ENCODE results near the gene PRPS1. TPM values are rescaled to one million over a fixed set of nuclear protein-coding genes. Genes with fewer than 3 reads are reported as not detected.
"Not testable (repeated sequence)": the region's sequence is repeated elsewhere in the genome, so short reads cannot be mapped to it uniquely, and the experiment has no call there.

The PRPS1 gene
- total and polyA plus RNA-seq, 3 experiments from 2014 or later = 49.7 to 113 (median 110) TPM

- Mint-ChIP-seq H3K27ac (peak overlapping the region in 1 of 8 donors; percentile 32), H3K4me1 (no peaks in the 10 kb centered on the region), H3K36me3 (peaks cover 0 to 2% (median 0%) of the 10 kb centered on the region in 3 donors), H3K27me3 (peaks cover 0 to 15% of the 10 kb centered on the region in 2 donors), H3K9me3 (no peaks in the 10 kb centered on the region), H3K4me3 (no peak overlapping the region)
- Histone ChIP-seq H3K4me3 (ENCODE audit: low read length) (no peak overlapping the region), H3K4me1 (ENCODE audit: insufficient read depth, low read length) (no peaks in the 10 kb centered on the region), H3K27ac (ENCODE audit: low read depth, low read length) (no peak overlapping the region), H3K36me3 (ENCODE audit: insufficient read depth, low read length) (no peaks in the 10 kb centered on the region), H3K27me3 (ENCODE audit: insufficient read depth, low read length, poor library complexity, severe bottlenecking) (no peaks in the 10 kb centered on the region), H3K9me3 (ENCODE audit: low read length) (no peaks in the 10 kb centered on the region)
- no peak for DNase-seq
- CTCF ChIA-PET = no interaction called here
- POLR2A ChIA-PET = no interaction called here
Measured at GRCh38 chrX:107600366-107600765, 27.9 kb upstream of the PRPS1 start.

GRCh38 chrX:107601326-107601725 lies 27.0 kb upstream of the PRPS1 start:
- ChIA-PET POLR2A (no interaction called here), CTCF (no interaction called here)
- H3K9me3 Mint-ChIP-seq = peaks cover 0 to 1% (median 0%) of the 10 kb centered on the region in 5 donors
- no peak overlapping the region for H3K4me3 ChIP-seq (ENCODE audit: low read length)
- no peaks in the 10 kb centered on the region for H3K36me3 ChIP-seq (ENCODE audit: insufficient read depth, low read length)
- H3K27me3 ChIP-seq (ENCODE audit: insufficient read depth, low read length, poor library complexity, severe bottlenecking) = no peaks in the 10 kb centered on the region
- peaks cover 0 to 2% (median 0%) of the 10 kb centered on the region in 3 donors for H3K36me3 Mint-ChIP-seq
- H3K27ac Mint-ChIP-seq = no peak overlapping the region
- no peak for DNase-seq
- peaks cover 0 to 15% of the 10 kb centered on the region in 2 donors for H3K27me3 Mint-ChIP-seq
- H3K27ac ChIP-seq (ENCODE audit: low read depth, low read length) = no peak overlapping the region
- no peaks in the 10 kb centered on the region for H3K4me1 ChIP-seq (ENCODE audit: insufficient read depth, low read length)
- H3K4me1 Mint-ChIP-seq = no peaks in the 10 kb centered on the region
- H3K4me3 Mint-ChIP-seq = no peak overlapping the region
- H3K9me3 ChIP-seq (ENCODE audit: low read length) = no peaks in the 10 kb centered on the region

- H3K9me3 ChIP-seq (ENCODE audit: low read length) = no peaks in the 10 kb centered on the region
- Mint-ChIP-seq H3K27me3 (peaks cover 0 to 15% of the 10 kb centered on the region in 2 donors), H3K9me3 (peaks cover 0 to 1% (median 0%) of the 10 kb centered on the region in 5 donors), H3K27ac (no peak overlapping the region), H3K4me3 (no peak overlapping the region), H3K4me1 (no peaks in the 10 kb centered on the region), H3K36me3 (peaks cover 0 to 2% (median 0%) of the 10 kb centered on the region in 3 donors)
- H3K27ac ChIP-seq (ENCODE audit: low read depth, low read length) = no peak overlapping the region
- no peaks in the 10 kb centered on the region for H3K27me3 ChIP-seq (ENCODE audit: insufficient read depth, low read length, poor library complexity, severe bottlenecking)
- DNase-seq = no peak
- no peaks in the 10 kb centered on the region for H3K36me3 ChIP-seq (ENCODE audit: insufficient read depth, low read length)
- H3K4me3 ChIP-seq (ENCODE audit: low read length) = no peak overlapping the region
- ChIA-PET POLR2A (no interaction called here), CTCF (no interaction called here)
- H3K4me1 ChIP-seq (ENCODE audit: insufficient read depth, low read length) = no peaks in the 10 kb centered on the region
Measured at GRCh38 chrX:107601759-107602158, 26.6 kb upstream of the PRPS1 start.

GRCh38 chrX:107602694-107603239 lies 25.5 kb upstream of the PRPS1 start:
- Histone ChIP-seq H3K27ac (ENCODE audit: low read depth, low read length) (no peak overlapping the region), H3K9me3 (ENCODE audit: low read length) (no peaks in the 10 kb centered on the region), H3K4me1 (ENCODE audit: insufficient read depth, low read length) (no peaks in the 10 kb centered on the region), H3K27me3 (ENCODE audit: insufficient read depth, low read length, poor library complexity, severe bottlenecking) (no peaks in the 10 kb centered on the region), H3K36me3 (ENCODE audit: insufficient read depth, low read length) (no peaks in the 10 kb centered on the region), H3K4me3 (ENCODE audit: low read length) (no peak overlapping the region)
- peaks cover 0 to 10% of the 10 kb centered on the region in 2 donors for H3K27me3 Mint-ChIP-seq
- H3K36me3 Mint-ChIP-seq = peaks cover 0 to 2% (median 0%) of the 10 kb centered on the region in 3 donors
- peak overlapping the region in 1 of 7 donors; percentile 18 for H3K4me3 Mint-ChIP-seq
- no peaks in the 10 kb centered on the region for H3K4me1 Mint-ChIP-seq
- no peak overlapping the region for H3K27ac Mint-ChIP-seq
- peaks cover 0 to 1% (median 0%) of the 10 kb centered on the region in 5 donors for H3K9me3 Mint-ChIP-seq
- no peak for DNase-seq
- ChIA-PET POLR2A (no interaction called here), CTCF (interaction anchor here (1.6 kb wide), 1 partner anchor 17 kb away, joined by 3 read pairs; no protein-coding TSS in a partner anchor)

- no peaks in the 10 kb centered on the region for H3K36me3 ChIP-seq (ENCODE audit: insufficient read depth, low read length)
- no peak overlapping the region for H3K4me3 Mint-ChIP-seq
- DNase-seq = no peak
- no peaks in the 10 kb centered on the region for H3K4me1 Mint-ChIP-seq
- H3K4me3 ChIP-seq (ENCODE audit: low read length) = no peak overlapping the region
- H3K9me3 ChIP-seq (ENCODE audit: low read length) = no peaks in the 10 kb centered on the region
- H3K27ac Mint-ChIP-seq = no peak overlapping the region
- CTCF ChIA-PET = interaction anchor here (1.6 kb wide), 1 partner anchor 18 kb away, joined by 3 read pairs; no protein-coding TSS in a partner anchor
- H3K27me3 Mint-ChIP-seq = peaks cover 0 to 12% of the 10 kb centered on the region in 2 donors
- POLR2A ChIA-PET = no interaction called here
- H3K4me1 ChIP-seq (ENCODE audit: insufficient read depth, low read length) = no peaks in the 10 kb centered on the region
- H3K27ac ChIP-seq (ENCODE audit: low read depth, low read length) = no peak overlapping the region
- no peaks in the 10 kb centered on the region for H3K27me3 ChIP-seq (ENCODE audit: insufficient read depth, low read length, poor library complexity, severe bottlenecking)
- peaks cover 0 to 1% (median 0%) of the 10 kb centered on the region in 3 donors for H3K36me3 Mint-ChIP-seq
- peaks cover 0 to 1% (median 0%) of the 10 kb centered on the region in 5 donors for H3K9me3 Mint-ChIP-seq
Measured at GRCh38 chrX:107603429-107604159, 24.7 kb upstream of the PRPS1 start.

GRCh38 chrX:107609061-107609460 lies 19.2 kb upstream of the PRPS1 start:
- H3K9me3 Mint-ChIP-seq; H3K27me3 ChIP-seq (ENCODE audit: insufficient read depth, low read length, poor library complexity, severe bottlenecking); POLR2A ChIA-PET; CTCF ChIA-PET; H3K27me3 Mint-ChIP-seq; H3K9me3 ChIP-seq (ENCODE audit: low read length); H3K27ac ChIP-seq (ENCODE audit: low read depth, low read length); H3K4me1 ChIP-seq (ENCODE audit: insufficient read depth, low read length); H3K4me1 Mint-ChIP-seq; H3K4me3 ChIP-seq (ENCODE audit: low read length); H3K4me3 Mint-ChIP-seq; H3K36me3 ChIP-seq (ENCODE audit: insufficient read depth, low read length); H3K36me3 Mint-ChIP-seq; DNase-seq: not testable (repeated sequence)
- H3K27ac Mint-ChIP-seq = peak overlapping the region in 1 of 8 donors; percentile 52

GRCh38 chrX:107610667-107611066 lies 17.6 kb upstream of the PRPS1 start:
- H3K4me3 ChIP-seq (ENCODE audit: low read length) = no peak overlapping the region
- Mint-ChIP-seq H3K27me3 (peaks cover 0 to 1% of the 10 kb centered on the region in 2 donors), H3K27ac (no peak overlapping the region), H3K9me3 (peaks cover 0 to 1% (median 0%) of the 10 kb centered on the region in 5 donors), H3K4me3 (no peak overlapping the region), H3K36me3 (peaks cover 0 to 2% (median 0%) of the 10 kb centered on the region in 3 donors), H3K4me1 (no peaks in the 10 kb centered on the region)
- ChIA-PET CTCF (no interaction called here), POLR2A (no interaction called here)
- H3K4me1 ChIP-seq (ENCODE audit: insufficient read depth, low read length) = no peaks in the 10 kb centered on the region
- no peak overlapping the region for H3K27ac ChIP-seq (ENCODE audit: low read depth, low read length)
- DNase-seq = no peak
- H3K36me3 ChIP-seq (ENCODE audit: insufficient read depth, low read length) = no peaks in the 10 kb centered on the region
- H3K27me3 ChIP-seq (ENCODE audit: insufficient read depth, low read length, poor library complexity, severe bottlenecking) = no peaks in the 10 kb centered on the region
- H3K9me3 ChIP-seq (ENCODE audit: low read length) = no peaks in the 10 kb centered on the region

GRCh38 chrX:107619885-107620322 lies 8.4 kb upstream of the PRPS1 start:
- Mint-ChIP-seq H3K4me1 (no peaks in the 10 kb centered on the region), H3K9me3 (no peaks in the 10 kb centered on the region), H3K36me3 (peaks cover 0 to 2% (median 0%) of the 10 kb centered on the region in 3 donors), H3K27me3 (peaks cover 3 to 8% of the 10 kb centered on the region in 2 donors), H3K4me3 (no peak overlapping the region), H3K27ac (no peak overlapping the region)
- Histone ChIP-seq H3K27me3 (ENCODE audit: insufficient read depth, low read length, poor library complexity, severe bottlenecking) (no peaks in the 10 kb centered on the region), H3K9me3 (ENCODE audit: low read length) (no peaks in the 10 kb centered on the region), H3K36me3 (ENCODE audit: insufficient read depth, low read length) (no peaks in the 10 kb centered on the region), H3K4me3 (ENCODE audit: low read length) (no peak overlapping the region), H3K4me1 (ENCODE audit: insufficient read depth, low read length) (no peaks in the 10 kb centered on the region), H3K27ac (ENCODE audit: low read depth, low read length) (no peak overlapping the region)
- CTCF ChIA-PET = no interaction called here
- DNase-seq = no peak
- POLR2A ChIA-PET = no interaction called here
